ENCODE results near the gene LOXL4.

Gene LOXL4

DNA sequence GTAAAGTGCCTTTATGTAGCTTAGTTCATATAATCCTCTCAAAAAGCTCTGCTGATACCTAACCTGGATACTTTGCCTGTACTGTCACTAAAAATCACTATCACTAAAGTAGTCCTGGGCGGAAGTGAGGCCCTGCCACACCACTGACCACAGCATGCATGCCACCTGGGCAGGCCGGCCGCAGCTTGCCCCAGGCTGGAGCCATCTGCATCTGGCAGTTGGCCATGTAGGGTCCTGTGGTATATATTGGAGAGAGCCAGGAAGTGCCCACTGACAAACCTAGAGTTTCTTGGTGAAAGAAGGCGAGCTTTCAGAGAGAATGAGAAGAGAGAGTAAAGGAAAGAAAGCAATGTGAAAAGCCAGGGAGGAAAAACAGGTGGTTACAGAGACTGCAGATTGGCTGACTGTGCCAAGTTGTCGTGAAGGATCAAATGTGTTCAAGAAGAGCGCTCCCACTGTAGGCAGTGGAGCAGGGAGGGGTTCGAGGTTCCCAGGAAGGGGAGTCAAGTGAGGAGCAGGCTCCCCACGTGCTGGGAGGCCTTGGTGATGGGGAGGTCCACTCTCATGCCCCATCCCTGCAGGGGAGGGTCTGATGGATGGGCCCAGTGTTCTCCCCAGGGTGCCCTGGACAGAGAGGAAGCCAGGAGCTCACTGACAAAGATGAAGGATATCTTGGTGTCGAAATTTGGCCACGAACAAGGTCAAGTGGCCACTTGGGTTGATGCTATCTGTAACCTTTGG, 13.6 kb downstream of the LOXL4 start:
- Mint-ChIP-seq H3K36me3 (ENCODE audit: low read depth) (peaks cover 65% of the 10 kb centered on the region), H3K27me3 (no peaks in the 10 kb centered on the region), H3K4me3 (no peak overlapping the region), H3K27ac (no peak overlapping the region), H3K4me1 (ENCODE audit: low read depth) (peaks cover 8% of the 10 kb centered on the region), H3K9me3 (no peaks in the 10 kb centered on the region)
- intact Hi-C loops (cut with micrococcal nuclease): no loop called here

DNA sequence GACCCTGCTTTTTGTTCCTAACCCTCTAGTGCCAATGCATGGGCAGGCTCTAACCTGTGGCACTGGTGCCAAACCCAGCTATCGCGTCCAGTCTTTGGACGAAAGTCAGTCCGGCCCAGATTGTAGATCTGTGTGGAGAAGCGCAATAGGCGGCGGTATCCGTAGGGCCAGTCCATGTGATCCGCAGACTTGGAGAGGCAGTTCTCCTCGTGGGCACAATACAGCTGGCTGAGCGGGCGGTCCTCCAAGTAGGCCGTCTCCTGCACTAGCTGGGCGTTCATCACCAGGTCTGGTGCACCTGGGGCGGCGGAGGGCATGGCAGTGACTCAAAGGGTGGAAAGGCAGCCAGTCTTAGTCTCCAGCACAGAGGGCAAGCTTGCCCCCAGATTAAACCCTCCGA, 14.5 kb downstream of the LOXL4 start:
- Mint-ChIP-seq H3K36me3 (ENCODE audit: low read depth) (peaks cover 74% of the 10 kb centered on the region), H3K4me1 (ENCODE audit: low read depth) (no peaks in the 10 kb centered on the region), H3K27me3 (no peaks in the 10 kb centered on the region), H3K4me3 (no peak overlapping the region), H3K9me3 (no peaks in the 10 kb centered on the region), H3K27ac (no peak overlapping the region)
- intact Hi-C loops (cut with micrococcal nuclease): no loop called here

DNA sequence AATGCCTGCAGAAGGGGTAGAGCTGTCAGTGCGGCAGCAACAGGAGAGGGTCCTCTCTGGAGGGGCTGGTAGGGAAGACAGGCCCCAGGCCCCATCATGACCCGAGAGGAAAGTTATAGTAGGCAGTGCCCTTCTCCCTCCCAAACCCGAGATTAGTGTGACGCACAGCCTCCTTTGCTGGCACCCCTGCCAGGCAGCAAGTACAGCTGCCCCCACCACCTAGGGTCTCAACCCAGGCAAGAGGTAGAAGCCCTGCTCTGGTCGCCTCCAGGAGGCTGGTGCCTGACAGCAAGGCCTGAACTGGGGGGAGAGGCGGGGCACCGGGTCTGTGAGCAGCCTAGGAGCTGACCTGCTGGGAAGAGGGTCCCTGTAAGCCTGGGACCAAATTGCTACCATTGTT, 15.5 kb downstream of the LOXL4 start:
- intact Hi-C loops (cut with micrococcal nuclease): no loop called here
- peaks cover 75% of the 10 kb centered on the region for H3K36me3 Mint-ChIP-seq (ENCODE audit: low read depth)

DNA sequence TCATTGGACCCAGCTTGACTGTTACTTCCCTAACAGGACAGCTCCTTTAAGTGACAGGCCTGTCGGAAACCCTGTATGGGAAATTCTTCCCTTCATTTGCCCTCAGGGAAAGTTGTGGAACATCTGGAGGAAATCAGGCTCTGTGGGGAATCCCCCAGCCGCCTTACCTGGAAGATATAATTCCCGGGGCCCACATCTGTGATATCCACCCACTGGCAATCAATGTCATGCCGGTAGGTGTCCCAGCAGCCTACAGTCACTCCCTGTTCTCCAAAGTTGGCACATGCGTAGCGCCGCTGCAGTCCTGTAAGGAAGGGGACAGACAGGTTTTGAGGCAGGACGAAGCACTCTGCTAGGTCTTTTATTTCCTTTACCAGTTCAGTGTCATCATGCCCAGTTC, 16.6 kb downstream of the LOXL4 start:
- Mint-ChIP-seq H3K27ac (no peak overlapping the region), H3K27me3 (no peaks in the 10 kb centered on the region), H3K9me3 (no peaks in the 10 kb centered on the region), H3K4me1 (ENCODE audit: low read depth) (no peaks in the 10 kb centered on the region), H3K4me3 (no peak overlapping the region), H3K36me3 (ENCODE audit: low read depth) (peaks cover 75% of the 10 kb centered on the region)
- intact Hi-C loops (cut with micrococcal nuclease): no loop called here

More for the DNA sequence above, 15.5 kb downstream of the LOXL4 start:
- no peaks in the 10 kb centered on the region for H3K27me3 Mint-ChIP-seq
- H3K4me1 Mint-ChIP-seq (ENCODE audit: low read depth): no peaks in the 10 kb centered on the region
- H3K4me3 Mint-ChIP-seq: no peak overlapping the region
- no peak overlapping the region for H3K27ac Mint-ChIP-seq
- H3K9me3 Mint-ChIP-seq: no peaks in the 10 kb centered on the region

DNA sequence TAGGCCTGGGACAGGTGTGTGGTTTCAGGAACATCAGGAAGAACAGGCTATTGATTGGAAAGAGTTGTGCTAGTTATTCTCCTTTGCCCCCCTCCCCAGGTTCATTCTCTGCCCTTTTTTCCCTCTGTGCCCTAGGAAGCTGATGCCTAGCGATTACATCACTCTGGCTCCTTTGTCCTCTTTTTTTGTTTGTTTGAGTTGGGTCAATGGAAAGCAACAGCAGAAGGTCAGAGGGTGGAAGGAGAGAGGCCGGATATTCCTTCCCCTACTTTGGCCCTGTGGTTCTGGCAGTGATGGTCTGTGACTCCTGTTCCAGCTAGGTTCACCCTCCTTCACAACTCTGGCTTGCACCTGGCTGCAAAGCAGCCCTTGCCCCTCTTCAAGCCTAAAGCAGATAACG, 18.9 kb downstream of the LOXL4 start:
- no peaks in the 10 kb centered on the region for H3K9me3 Mint-ChIP-seq
- H3K27ac Mint-ChIP-seq: no peak overlapping the region
- peaks cover 85% of the 10 kb centered on the region for H3K36me3 Mint-ChIP-seq (ENCODE audit: low read depth)
- no peak overlapping the region for H3K4me3 Mint-ChIP-seq
- no peaks in the 10 kb centered on the region for H3K4me1 Mint-ChIP-seq (ENCODE audit: low read depth)
- intact Hi-C loops (cut with micrococcal nuclease): no loop called here
- no peaks in the 10 kb centered on the region for H3K27me3 Mint-ChIP-seq

DNA sequence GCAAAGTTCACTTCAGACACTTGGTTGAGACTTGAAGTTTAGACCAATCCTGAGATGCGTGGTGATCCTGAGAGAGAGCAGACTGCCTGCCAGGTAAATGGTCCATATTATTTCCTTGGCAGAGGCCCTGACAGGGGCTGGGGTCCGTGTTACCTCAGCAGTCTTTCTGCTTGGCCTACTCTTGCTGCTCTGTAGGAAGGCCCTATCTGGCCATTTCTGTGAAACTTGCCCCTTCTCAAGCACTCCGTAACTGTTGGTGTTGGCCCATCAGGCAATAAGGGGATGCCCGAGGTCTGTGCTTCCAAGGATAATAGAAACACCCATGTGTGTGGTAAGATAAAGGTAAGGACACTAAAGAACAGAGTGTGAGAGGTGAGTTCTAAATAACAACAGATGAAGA, 20.0 kb downstream of the LOXL4 start:
- intact Hi-C loops (cut with micrococcal nuclease): no loop called here
- Mint-ChIP-seq H3K4me3 (no peak overlapping the region), H3K4me1 (ENCODE audit: low read depth) (no peaks in the 10 kb centered on the region), H3K27ac (no peak overlapping the region), H3K9me3 (no peaks in the 10 kb centered on the region), H3K36me3 (ENCODE audit: low read depth) (peaks cover 93% of the 10 kb centered on the region), H3K27me3 (no peaks in the 10 kb centered on the region)

DNA sequence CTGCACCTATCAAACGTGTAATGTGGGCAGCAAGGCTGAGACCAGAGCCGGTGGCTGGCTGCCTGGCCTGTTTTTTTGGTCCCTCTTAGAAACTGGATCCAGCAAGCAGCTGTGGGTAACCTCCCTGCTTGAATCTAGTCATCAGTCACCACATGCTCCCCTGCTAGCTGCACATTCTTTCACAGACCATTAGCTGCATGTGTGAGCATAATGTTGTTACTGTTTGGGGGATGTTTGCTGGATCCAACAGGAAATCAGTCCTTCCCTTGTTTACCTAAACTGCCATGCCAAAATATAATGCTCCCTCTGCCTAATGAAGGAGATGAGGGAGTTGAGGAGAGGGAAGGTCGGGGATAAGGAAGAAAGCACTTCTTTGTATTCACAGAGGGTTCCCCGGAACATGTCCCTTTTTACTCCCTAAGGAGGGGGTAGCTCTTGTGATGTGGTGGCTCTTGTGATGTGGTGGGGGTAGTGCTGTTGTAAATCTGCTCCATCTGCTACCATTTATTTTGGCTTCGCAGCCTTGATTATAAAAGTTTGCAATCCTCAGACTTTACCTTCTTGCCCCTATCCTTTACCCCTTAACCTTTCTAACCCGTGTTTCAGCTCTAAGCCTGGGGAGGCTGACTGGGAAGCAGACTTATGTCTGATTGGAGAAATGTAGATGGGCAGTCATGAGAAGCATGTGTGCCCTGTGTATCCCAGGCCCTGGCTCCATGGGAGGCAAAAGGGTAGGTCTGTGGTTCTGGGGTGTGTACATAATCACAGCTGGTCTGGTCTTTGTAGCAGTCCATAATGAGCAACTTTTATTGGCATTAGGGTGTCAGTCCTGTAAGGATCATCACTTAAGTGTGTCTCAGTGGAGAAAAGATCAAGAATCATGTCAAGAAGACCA, 20.8 kb downstream of the LOXL4 start:
- Mint-ChIP-seq H3K4me3 (no peak overlapping the region), H3K36me3 (ENCODE audit: low read depth) (peaks cover 97% of the 10 kb centered on the region)

DNA sequence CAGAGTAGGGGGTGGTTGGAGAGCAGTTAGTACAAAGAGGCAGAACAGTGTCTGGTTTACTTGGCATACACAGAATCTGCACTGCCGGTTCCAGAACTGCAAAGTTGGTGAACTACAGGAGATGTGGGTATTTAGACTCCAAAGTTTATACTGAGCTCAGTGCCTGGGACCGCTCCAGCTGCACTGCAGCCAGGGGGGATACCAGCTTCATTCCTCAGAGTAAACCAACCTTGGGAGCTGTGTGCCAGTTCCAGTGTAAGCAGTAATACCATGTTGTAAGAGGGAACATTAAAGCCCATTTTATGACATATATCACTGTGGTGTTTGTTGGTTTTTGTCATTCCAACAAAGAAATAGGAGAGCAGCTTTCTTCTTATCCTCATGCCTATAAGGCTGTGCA, 23.4 kb downstream of the LOXL4 start:
- Mint-ChIP-seq H3K27me3 (no peaks in the 10 kb centered on the region), H3K4me3 (no peak overlapping the region), H3K27ac (no peak overlapping the region), H3K4me1 (ENCODE audit: low read depth) (no peaks in the 10 kb centered on the region), H3K36me3 (ENCODE audit: low read depth) (peaks cover 96% of the 10 kb centered on the region), H3K9me3 (no peaks in the 10 kb centered on the region)
- intact Hi-C loops (cut with micrococcal nuclease): no loop called here

More for the DNA sequence above, 20.8 kb downstream of the LOXL4 start:
- Mint-ChIP-seq H3K27me3 (no peaks in the 10 kb centered on the region), H3K4me1 (ENCODE audit: low read depth) (no peaks in the 10 kb centered on the region), H3K27ac (no peak overlapping the region), H3K9me3 (no peaks in the 10 kb centered on the region)
- intact Hi-C loops (cut with micrococcal nuclease): no loop called here

DNA sequence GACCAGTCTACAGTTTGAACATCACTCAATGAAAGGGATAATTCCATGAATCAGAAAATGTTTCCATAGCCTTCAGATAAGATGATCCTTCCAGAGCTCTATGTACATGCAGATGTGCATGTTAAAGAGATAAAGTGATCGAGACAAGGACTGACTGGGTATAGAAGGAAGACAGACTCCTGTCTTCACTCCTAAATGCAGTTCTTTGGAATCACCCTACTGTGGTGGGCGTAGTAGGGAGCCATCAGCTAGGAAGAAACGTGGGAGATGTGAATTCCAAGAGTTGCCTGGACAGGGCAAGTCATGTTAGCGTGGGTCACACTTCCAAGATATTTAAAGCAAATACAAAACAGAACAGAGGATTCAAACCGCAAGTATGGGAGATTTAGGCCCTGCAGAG, 23.9 kb downstream of the LOXL4 start:
- H3K4me1 Mint-ChIP-seq (ENCODE audit: low read depth): no peaks in the 10 kb centered on the region
- H3K36me3 Mint-ChIP-seq (ENCODE audit: low read depth): peaks cover 96% of the 10 kb centered on the region
- intact Hi-C loops (cut with micrococcal nuclease): no loop called here
- H3K27ac Mint-ChIP-seq: no peak overlapping the region
- H3K4me3 Mint-ChIP-seq: no peak overlapping the region
- H3K27me3 Mint-ChIP-seq: no peaks in the 10 kb centered on the region
- H3K9me3 Mint-ChIP-seq: no peaks in the 10 kb centered on the region

DNA sequence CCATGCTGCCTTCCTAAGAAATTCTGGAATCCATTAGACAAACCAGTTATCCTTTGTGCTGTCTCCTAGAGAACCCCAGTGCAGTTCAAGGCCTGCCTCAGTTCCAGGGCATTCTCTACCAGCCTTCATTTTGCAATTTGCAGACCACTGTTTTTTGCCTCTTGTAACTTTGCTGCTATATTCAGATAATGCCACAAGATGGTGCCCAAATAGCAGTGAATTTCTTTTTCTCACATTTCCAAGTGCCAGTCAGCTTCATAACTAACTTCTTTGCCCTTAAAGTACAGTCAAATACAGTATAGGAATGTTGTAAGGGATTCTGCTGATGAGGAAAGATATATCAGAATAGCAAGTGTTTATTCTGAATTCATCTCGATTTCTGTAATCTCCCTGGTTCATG, 25.2 kb downstream of the LOXL4 start:
- Mint-ChIP-seq H3K27me3 (no peaks in the 10 kb centered on the region), H3K9me3 (no peaks in the 10 kb centered on the region), H3K27ac (no peak overlapping the region), H3K4me3 (no peak overlapping the region), H3K36me3 (ENCODE audit: low read depth) (peaks cover 86% of the 10 kb centered on the region), H3K4me1 (ENCODE audit: low read depth) (no peaks in the 10 kb centered on the region)
- intact Hi-C loops (cut with micrococcal nuclease): no loop called here

DNA sequence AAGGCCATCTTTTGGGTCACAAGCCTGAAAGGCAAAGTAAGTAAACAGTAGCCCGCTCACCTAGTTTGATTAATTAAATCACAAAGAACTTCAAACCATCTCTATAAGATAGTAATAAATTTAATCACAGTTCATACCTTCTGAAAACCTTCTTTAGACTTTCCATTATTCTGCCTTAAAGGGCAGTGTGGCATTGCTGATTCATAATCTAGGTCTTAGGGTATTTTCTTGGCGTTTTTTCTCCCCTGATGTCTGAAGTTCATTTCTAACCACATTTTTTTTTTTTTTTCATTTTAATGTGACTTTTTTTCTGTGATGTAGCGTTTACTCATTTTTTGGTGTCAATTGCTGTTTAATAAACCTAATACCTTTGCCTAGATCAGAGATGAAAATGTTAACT, 27.5 kb downstream of the LOXL4 start:
- Mint-ChIP-seq H3K27me3 (no peaks in the 10 kb centered on the region), H3K4me1 (ENCODE audit: low read depth) (no peaks in the 10 kb centered on the region), H3K9me3 (no peaks in the 10 kb centered on the region), H3K36me3 (ENCODE audit: low read depth) (peaks cover 86% of the 10 kb centered on the region), H3K27ac (no peak overlapping the region), H3K4me3 (no peak overlapping the region)
- intact Hi-C loops (cut with micrococcal nuclease): no loop called here

DNA sequence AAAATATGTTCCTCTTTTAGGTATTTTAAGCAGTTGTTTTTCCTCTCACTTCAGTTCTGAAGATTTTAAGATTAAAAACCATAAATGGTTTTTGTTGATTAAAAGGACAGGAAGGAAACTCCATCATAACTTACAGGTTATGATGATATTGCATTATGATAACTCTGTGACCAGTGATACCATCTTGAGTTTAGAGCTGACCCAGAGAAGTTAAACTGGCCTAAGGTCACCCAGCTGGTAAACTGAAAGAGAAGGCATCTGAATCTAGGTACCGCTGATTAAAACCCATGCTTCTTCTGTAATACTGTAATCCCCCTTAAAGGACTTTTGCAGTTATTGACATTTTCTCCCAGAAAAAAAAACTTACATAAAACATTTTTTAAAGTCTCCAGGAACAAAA, 29.6 kb downstream of the LOXL4 start:
- H3K9me3 Mint-ChIP-seq: no peaks in the 10 kb centered on the region
- H3K27ac Mint-ChIP-seq: no peak overlapping the region
- no peak overlapping the region for H3K4me3 Mint-ChIP-seq
- H3K4me1 Mint-ChIP-seq (ENCODE audit: low read depth): no peaks in the 10 kb centered on the region
- H3K36me3 Mint-ChIP-seq (ENCODE audit: low read depth): peaks cover 88% of the 10 kb centered on the region
- no peaks in the 10 kb centered on the region for H3K27me3 Mint-ChIP-seq
- intact Hi-C loops (cut with micrococcal nuclease): no loop called here

DNA sequence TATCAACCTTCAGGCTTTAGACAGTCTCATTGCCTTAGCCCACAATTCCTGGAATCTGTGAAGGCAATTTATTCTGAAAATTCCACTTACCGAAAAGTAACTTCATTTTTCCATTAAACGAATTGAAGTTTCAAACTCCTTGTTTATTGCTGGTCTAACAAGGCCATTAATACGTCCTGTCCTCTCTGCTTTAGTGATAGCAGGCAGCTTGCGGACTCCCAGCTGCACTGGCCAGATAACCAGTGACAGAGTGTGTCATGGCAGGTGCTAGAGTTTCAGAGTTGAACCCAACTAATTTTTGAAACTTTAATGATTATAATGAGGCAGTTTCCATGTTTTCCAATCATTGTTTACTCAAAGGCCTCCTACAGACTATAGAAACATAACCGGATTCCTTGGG, 31.1 kb downstream of the LOXL4 start:
- no peaks in the 10 kb centered on the region for H3K9me3 Mint-ChIP-seq
- no peaks in the 10 kb centered on the region for H3K27me3 Mint-ChIP-seq
- intact Hi-C loops (cut with micrococcal nuclease): no loop called here
- H3K4me3 Mint-ChIP-seq: no peak overlapping the region
- H3K27ac Mint-ChIP-seq: no peak overlapping the region
- no peaks in the 10 kb centered on the region for H3K4me1 Mint-ChIP-seq (ENCODE audit: low read depth)
- H3K36me3 Mint-ChIP-seq (ENCODE audit: low read depth): peaks cover 82% of the 10 kb centered on the region

DNA sequence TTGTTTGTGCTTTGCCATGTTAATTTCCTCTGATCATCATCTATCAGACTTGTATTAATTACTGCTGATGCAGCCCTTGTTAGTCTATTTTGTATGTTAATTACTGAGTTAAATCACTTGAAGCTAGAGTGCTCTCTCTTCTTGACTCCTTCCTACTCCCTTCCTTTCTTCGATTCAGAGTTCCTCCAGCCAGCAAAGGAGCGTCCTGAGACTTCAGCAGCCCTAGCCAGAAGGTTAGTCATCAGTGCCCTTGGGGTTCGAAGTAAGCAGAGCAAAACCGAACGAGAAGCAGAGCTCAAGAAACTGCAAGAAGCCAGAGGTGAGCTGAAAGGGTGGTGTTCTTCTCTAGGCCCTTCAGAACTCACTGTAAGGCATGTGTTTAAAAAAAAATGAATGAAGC, 32.1 kb downstream of the LOXL4 start:
- Mint-ChIP-seq H3K27ac (no peak overlapping the region), H3K36me3 (ENCODE audit: low read depth) (peaks cover 80% of the 10 kb centered on the region), H3K4me3 (no peak overlapping the region), H3K4me1 (ENCODE audit: low read depth) (no peaks in the 10 kb centered on the region), H3K9me3 (no peaks in the 10 kb centered on the region), H3K27me3 (no peaks in the 10 kb centered on the region)
- intact Hi-C loops (cut with micrococcal nuclease): no loop called here
